ENCODE results near the gene RHBDD2. TPM values are rescaled to one million over a fixed set of nuclear protein-coding genes. Genes with fewer than 3 reads are reported as not detected.

The RHBDD2 gene
- total and polyA plus RNA-seq, 2 donors (not counting 1 experiment from before 2014, with no cell fraction given): 31.6 to 44.3 TPM

GRCh38 chr7:75856536-75856935 lies 22.3 kb upstream of the RHBDD2 start:
- intact Hi-C loops (cut with micrococcal nuclease): no loop called here
- Histone ChIP-seq H3K27ac (ENCODE audit: low read length in 2 of 2) (no peak overlapping the region), H3K27me3 (replicated peaks in 1 of 4; ENCODE audit: control extremely low read depth in 1 of 4, control insufficient read depth in 3 of 4, insufficient read depth in 4 of 4, low read length in 3 of 4) (no peaks in the 10 kb centered on the region), H3K4me2 (replicated peaks; ENCODE audit: low read depth, low read length, poor library complexity, severe bottlenecking) (no peak overlapping the region), H3K36me3 (replicated peaks in 1 of 2; ENCODE audit: control extremely low read depth in 1 of 2, control insufficient read depth in 1 of 2, extremely low read depth in 1 of 2, insufficient read depth in 2 of 2, low read length in 1 of 2) (no peaks in the 10 kb centered on the region), H3K9ac (ENCODE audit: low read length) (no peak overlapping the region), H2AFZ (ENCODE audit: insufficient read depth, low read depth, low read length, poor library complexity, severe bottlenecking) (no peak overlapping the region), H3K9me3 (ENCODE audit: control extremely low read depth in 1 of 3, control insufficient read depth in 2 of 3, insufficient read depth in 1 of 3, low read length in 2 of 3) (peaks cover 0 to 8% (median 0%) of the 10 kb centered on the region in 3 donors), H3K4me1 (ENCODE audit: control insufficient read depth in 2 of 2, insufficient read depth in 2 of 2, low read length in 2 of 2) (no peaks in the 10 kb centered on the region), H4K20me1 (ENCODE audit: control insufficient read depth, insufficient read depth, low read length, poor library complexity, severe bottlenecking) (no peaks in the 10 kb centered on the region), H3K79me2 (ENCODE audit: control insufficient read depth, insufficient read depth, low read length) (no peaks in the 10 kb centered on the region), H3K4me3 (ENCODE audit: control extremely low read depth in 1 of 5, extremely low read depth in 1 of 5, insufficient read depth in 1 of 5, low read depth in 2 of 5, low read length in 4 of 5) (no peak overlapping the region)
- no peak for TF ChIP-seq EZH2 (IDR thresholded peaks at IDR 0.05; ENCODE audit: borderline replicate concordance, insufficient read depth, low read depth, low read length, poor library complexity, severe bottlenecking)
- TF ChIP-seq CTCF (IDR thresholded peaks at IDR 0.05): no peak
- no peak overlapping the region for H3K27ac Mint-ChIP-seq
- POLR2A ChIA-PET: no interaction called here
- no CpG with 5 or more reads among the region's 6 CpGs for WGBS (ENCODE audit: insufficient coverage)
- CTCF ChIA-PET: no interaction called here
- no peak overlapping the region for H3K4me3 Mint-ChIP-seq
- ATAC-seq (ENCODE audit: low read depth) (no peak), DNase-seq (no peak)
- no peaks in the 10 kb centered on the region for H3K4me1 Mint-ChIP-seq
- H3K9me3 Mint-ChIP-seq (ENCODE audit: insufficient read depth): no peaks in the 10 kb centered on the region
- H3K27me3 Mint-ChIP-seq: peaks cover 6% of the 10 kb centered on the region

DNA sequence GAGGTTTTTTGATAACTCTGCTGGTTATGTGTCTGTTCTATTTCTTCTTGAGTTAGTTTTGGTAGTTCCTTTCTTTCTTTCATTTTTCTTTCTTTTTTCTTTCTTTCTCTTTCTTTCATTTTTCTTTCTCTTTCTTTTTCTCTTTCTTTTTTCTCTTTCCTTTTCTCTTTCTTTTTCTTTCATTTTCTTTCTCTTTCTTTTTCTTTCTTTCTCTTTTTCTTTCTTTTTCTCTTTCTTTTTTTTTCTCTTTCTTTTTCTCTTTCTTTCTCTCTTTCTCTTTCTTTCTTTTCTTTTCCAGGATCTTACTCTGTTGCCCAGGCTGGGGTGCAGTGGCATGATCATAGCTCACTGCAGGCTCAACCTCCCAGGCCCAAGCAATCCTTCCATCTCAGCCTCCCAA lies 20.4 kb upstream of the RHBDD2 start:
- Histone ChIP-seq H3K4me1 (ENCODE audit: control insufficient read depth in 2 of 2, insufficient read depth in 2 of 2, low read length in 2 of 2) (no peaks in the 10 kb centered on the region), H3K4me2 (replicated peaks; ENCODE audit: low read depth, low read length, poor library complexity, severe bottlenecking) (no peak overlapping the region), H3K9ac (ENCODE audit: low read length) (no peak overlapping the region), H4K20me1 (ENCODE audit: control insufficient read depth, insufficient read depth, low read length, poor library complexity, severe bottlenecking) (no peaks in the 10 kb centered on the region), H3K27me3 (replicated peaks in 1 of 4; ENCODE audit: control extremely low read depth in 1 of 4, control insufficient read depth in 3 of 4, insufficient read depth in 4 of 4, low read length in 3 of 4) (peaks cover 0 to 2% (median 0%) of the 10 kb centered on the region in 4 experiments), H2AFZ (ENCODE audit: insufficient read depth, low read depth, low read length, poor library complexity, severe bottlenecking) (no peak overlapping the region), H3K36me3 (replicated peaks in 1 of 2; ENCODE audit: control extremely low read depth in 1 of 2, control insufficient read depth in 1 of 2, extremely low read depth in 1 of 2, insufficient read depth in 2 of 2, low read length in 1 of 2) (no peaks in the 10 kb centered on the region), H3K9me3 (ENCODE audit: control extremely low read depth in 1 of 3, control insufficient read depth in 2 of 3, insufficient read depth in 1 of 3, low read length in 2 of 3) (peaks cover 0 to 3% (median 0%) of the 10 kb centered on the region in 3 donors), H3K27ac (ENCODE audit: low read length in 2 of 2) (no peak overlapping the region), H3K4me3 (ENCODE audit: control extremely low read depth in 1 of 5, extremely low read depth in 1 of 5, insufficient read depth in 1 of 5, low read depth in 2 of 5, low read length in 4 of 5) (no peak overlapping the region), H3K79me2 (ENCODE audit: control insufficient read depth, insufficient read depth, low read length) (no peaks in the 10 kb centered on the region)
- no peak for TF ChIP-seq EZH2 (IDR thresholded peaks at IDR 0.05; ENCODE audit: borderline replicate concordance, insufficient read depth, low read depth, low read length, poor library complexity, severe bottlenecking)
- peak; percentile 30 for TF ChIP-seq CTCF (IDR thresholded peaks at IDR 0.05)
- intact Hi-C loops (cut with micrococcal nuclease): no loop called here
- CTCF ChIA-PET: no interaction called here
- POLR2A ChIA-PET: no interaction called here
- H3K27ac Mint-ChIP-seq: no peak overlapping the region
- DNase-seq: no peak
- no peaks in the 10 kb centered on the region for H3K9me3 Mint-ChIP-seq (ENCODE audit: insufficient read depth)
- peaks cover 6% of the 10 kb centered on the region for H3K27me3 Mint-ChIP-seq
- H3K4me1 Mint-ChIP-seq: no peaks in the 10 kb centered on the region
- no peak for ATAC-seq (ENCODE audit: low read depth)
- no peak overlapping the region for H3K4me3 Mint-ChIP-seq
